GM21528 (cell line): ENCODE results near the gene WWOX.
"Not testable (repeated sequence)": the region's sequence is repeated elsewhere in the genome, so short reads cannot be mapped to it uniquely, and the experiment has no call there.

ENCODE experiments used
- ATAC-seq: cut with Tn5 transposase; IDR thresholded peaks from one replicate; pipeline ENCODE4 v1.9.1; 2021; ENCODE audit warnings: mild to moderate bottlenecking, moderate library complexity; ENCODE audit not compliant: unreplicated experiment, low FRiP score

WWOX gene

DNA sequence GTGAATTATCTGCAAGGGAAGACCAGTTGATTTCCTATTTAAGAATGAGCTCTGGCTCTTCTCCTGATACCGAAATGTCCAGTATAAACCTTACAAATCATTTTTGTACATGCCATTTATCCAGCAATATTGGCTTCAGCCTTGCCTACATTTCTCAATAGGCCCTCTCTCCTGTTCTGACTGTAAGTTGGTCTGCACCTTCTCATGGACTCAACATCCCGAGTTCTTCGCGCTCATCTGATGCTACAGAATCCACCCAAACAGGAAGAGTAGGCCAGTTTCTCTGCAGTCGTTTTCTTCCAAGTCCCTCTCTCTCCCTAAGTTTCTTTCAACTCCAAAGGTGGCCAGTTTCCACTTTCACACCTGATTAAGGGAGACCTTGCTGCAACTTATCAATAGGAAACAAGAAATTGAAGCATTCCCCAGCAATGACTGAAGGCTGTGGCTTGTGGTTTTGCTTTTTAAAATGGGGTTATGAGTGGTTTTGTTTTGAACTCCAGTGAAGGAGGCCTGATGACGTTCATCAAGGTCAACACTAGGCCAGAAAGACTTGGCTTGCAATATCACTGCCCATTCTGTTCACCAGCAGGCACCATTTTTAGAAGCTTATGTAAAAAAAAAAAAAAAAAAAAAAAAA lies 1118.0 kb downstream of the WWOX start:
- ATAC-seq, result no peak

DNA sequence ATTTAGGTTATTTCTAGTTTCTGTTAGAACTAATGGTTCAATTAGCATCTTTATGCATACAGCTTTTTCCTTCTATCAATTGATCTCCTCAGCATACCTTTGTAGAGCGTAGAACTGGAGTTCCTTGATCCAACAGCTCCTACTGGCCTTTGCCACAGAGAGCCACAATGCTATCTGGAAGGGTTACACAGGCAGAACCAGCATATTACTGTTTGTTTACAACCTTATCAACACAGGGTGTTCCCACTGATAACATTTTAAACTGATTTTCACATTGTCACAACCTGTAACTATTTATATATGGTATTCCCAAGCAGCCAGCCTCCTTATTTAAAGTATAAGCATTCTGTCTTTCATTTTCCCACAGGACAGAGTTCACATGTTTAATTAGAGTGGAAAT lies 1118.9 kb downstream of the WWOX start:
- ATAC-seq, result no peak

DNA sequence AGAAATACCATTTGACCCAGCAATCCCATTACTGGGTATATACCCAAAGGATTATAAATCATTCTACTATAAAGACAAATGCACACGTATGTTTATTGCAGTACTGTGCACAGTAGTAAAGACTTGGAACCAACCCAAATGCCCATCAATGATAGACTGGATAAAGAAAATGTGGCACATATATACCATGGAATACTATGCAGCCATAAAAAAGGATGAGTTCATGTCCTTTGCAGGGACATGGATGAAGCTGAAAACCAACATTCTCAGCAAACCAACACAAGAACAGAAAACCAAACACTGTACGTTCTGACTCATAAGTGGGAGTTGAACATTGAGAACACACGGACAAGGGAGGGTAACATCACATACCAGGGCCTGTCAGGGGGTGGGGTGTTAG lies 1126.5 kb downstream of the WWOX start:
- ATAC-seq, result not testable (repeated sequence)

DNA sequence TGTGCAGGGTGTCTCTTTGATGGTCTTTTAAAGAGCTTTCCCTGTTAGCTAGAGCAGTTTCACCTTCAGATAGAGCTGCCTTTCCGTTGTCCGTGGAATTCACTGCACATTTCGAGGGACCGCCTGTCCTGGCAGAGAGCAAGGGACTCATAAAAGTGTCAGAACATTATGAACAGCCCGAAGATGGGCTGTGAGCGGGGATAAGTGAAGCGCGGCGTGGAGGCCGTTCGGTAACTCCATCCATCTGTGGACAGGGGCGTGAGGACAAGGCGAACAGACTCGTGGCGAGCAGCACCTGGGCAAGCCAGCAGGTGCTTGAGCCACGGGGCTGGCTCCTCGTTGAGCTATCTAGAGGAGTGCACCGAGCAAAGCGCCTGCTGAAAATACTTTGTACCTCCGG lies 1129.9 kb downstream of the WWOX start:
- no peak for ATAC-seq

DNA sequence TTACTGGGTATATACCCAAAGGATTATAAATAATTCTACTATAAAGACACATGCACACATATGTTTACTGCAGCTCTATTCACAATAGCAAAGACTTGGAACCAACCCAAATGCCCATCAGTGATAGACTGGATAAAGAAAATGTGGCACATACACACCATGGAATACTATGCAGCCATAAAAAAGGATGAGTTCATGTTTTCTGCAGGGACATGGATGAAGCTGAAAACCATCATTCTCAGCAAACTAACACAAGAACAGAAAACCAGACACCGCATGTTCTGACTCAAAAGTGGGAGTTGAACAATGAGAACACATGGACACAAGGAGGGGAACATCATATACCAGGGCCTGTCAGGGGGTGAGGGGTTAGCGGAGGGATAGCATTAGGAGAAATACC lies 1146.2 kb downstream of the WWOX start:
- ATAC-seq, result not testable (repeated sequence)

DNA sequence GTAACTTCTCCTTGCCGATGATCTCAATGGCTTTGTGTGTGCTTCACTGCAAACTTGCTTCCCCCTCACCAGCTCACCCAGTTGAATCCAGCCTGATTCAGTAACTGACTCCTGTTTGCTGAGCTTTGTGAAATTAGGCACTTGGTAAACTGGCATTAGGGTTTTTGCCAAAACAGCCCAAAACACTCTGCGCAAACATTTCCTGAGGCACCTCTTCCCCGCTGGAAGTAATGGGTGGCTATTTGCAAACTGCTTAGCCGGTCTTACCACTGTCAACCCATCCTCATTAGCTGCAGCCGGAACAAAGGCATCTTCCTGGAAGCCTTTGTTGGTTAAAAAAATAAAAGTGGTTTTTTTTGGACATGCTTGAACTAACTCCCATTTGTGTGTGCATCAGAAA lies 1147.9 kb downstream of the WWOX start:
- no peak for ATAC-seq

DNA sequence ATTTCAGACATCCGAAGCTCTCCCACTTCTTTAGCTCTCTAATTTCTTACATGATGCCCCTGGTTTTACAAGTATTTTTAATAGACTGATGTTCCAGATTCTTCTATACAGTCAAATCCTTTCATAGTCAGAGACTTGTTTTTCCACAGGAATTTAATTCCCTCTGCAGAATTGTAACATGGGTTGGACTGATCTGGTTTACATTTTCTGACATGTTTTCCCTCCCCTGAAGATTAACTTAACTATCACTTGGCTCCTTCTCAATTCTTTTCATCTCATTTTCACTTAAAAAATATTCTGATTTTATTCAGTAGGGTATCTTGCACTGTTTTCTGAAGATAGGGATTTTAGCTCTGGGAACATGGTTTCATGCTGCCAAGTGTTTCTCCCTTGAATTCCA lies 1148.9 kb downstream of the WWOX start:
- ATAC-seq, result no peak

DNA sequence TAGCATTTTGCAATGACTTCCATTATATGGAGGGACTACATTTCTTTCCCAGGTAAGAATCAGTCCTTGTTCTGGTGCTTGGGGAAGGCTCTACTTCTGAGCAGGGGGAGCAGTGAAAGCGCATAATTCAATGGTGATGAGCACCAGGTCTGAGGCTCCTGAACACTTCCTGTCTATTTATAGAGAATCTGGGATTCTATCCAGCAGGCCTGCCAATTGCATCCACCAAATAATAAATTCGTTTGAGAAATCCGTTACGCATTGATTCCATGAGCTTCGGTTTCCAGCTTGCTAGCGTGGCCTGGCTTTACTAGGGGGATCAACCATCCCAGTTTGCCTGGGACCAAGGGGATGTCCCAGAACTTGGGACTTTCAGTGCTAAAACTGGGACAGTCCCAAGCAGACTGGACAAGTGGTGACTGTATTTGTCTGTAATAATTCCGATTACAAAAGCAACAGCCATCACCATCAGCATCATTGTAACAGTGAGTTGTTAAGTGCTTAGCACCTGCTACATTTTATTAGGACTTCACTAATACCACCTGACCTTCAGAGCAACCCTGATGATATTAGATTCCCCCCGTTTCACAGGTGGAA lies 1151.1 kb downstream of the WWOX start:
- ATAC-seq, result no peak

DNA sequence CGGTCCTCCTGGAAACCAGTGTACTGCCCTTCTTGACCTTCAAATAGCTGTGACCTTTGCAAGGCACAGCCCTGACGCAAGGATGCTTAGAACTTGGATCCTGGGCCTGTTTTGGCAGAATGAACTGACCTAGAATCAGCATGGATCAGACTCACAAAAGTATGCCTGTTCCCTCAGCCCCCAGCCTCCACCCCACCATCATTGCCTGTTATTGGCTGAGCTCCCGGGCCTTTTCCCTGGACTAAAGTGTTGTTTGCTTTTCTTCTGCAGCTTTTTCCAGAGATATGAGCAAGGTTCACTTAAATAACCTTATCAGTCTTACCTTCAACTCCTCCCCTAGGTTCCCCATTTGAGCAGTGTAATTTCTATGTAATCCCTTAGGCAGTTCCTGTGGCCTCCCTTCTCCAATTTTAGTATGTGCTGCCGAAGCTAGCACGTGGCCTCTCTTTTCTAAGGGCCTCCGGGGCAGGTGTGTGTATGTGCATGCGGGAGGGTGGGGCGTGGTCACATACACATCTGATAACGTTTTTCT lies 1153.7 kb downstream of the WWOX start:
- no peak for ATAC-seq

DNA sequence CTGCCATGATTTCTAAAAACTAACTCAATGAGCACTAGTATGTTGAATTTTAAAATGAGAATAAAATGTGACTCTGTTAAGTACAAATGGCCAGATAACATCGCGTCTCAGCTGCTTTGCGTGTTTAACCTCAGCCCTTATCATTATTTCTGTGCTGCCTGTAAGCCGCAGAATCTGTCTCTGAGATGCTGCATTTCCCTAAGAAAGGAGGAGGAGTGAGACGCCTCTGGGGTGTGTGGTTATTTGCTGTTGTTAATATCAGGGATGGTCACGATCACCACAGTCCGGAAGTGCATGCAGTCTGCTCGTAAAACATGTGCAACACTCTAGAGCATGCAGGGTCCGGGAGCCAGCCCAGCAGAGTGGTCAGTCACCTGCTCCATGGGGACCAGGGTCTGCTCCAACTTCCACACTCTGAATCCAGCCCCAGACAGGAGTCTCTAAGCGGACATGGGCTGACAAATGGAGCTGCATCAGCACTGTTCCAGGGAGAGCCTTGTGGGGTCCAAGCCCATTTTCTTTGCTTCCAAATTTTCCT lies 1158.6 kb downstream of the WWOX start:
- no peak for ATAC-seq

DNA sequence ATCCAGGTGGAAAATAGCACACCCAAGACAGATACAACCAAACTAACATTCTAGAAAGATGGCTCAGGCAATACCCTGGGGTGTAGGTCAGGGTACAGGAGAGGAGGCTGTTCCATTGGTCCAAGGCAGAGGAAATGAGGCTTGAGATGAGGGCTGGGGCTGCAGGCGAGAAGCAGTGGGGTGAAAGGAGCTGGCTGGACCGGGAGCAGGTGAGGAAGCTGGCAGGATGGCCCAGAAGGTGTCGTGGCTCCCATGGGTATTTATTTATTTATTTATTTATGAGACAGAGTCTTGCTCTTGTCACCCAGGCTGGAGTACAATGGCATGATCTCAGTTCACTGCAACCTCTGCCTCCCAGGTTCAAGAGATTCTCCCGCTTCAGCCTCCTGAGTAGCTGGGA lies 1161.4 kb downstream of the WWOX start:
- not testable (repeated sequence) for ATAC-seq

DNA sequence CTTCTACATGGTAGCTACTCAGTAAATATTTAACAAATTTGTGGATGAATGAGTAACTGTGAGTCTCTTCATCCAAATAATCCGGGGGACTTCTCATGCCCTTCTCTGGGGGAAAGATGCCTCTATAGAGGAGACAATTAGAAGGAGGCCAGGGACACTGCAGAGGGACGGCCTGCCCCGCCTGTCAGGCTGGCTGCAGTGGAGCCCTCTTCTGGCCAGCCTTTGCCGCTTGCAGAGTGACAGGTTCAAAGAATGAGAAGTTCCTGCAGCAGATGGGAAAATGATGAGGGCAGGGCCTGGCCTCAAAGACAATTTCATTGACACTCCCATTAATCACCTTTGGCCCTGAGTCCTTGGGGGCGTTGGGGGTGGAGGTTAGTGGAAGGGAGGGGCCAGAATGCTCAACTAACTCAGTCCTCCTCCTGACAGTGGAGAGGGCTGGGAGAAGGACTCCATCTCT lies 1162.1 kb downstream of the WWOX start:
- ATAC-seq, result no peak

DNA sequence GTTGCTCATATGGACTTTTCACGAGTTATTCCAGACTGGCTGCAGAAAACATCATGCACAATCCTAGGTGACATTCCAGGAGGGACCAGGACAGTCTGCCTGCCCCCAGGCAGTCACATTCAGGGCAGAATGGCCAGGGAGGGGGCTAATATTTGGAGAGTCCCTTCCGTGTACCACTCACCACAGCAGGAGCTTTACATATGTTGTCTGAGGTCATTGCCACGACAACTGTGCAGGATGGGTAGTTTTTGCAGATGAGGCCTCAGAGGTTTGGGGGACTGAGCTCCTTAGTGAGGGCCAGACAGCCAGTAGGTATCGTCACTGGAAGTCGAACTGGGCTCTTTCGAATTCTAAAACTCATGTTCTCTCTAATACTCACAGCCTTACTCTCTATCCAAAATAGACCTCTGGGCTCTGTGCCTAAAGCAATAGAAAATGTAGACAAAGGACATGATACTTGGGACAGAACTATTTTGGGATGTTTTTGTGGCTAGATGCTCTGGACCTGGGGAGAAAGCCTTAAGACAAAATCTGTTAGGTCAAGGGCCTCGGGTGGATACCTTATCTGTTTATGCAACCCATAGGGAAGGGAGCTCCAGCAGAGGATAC lies 1162.6 kb downstream of the WWOX start:
- ATAC-seq, result no peak
